Measurements from ENCODE around the gene PARD3B. TPM values are rescaled to one million over a fixed set of nuclear protein-coding genes. Genes with fewer than 3 reads are reported as not detected.
A peak's percentile ranks its signal among the peaks of the same experiment; 100 is the strongest.
"Not testable (repeated sequence)": the region's sequence is repeated elsewhere in the genome, so short reads cannot be mapped to it uniquely, and the experiment has no call there.

PARD3B gene
- total and polyA plus RNA-seq, 5 donors: 3.0 to 18.6 (median 15.6) TPM

DNA sequence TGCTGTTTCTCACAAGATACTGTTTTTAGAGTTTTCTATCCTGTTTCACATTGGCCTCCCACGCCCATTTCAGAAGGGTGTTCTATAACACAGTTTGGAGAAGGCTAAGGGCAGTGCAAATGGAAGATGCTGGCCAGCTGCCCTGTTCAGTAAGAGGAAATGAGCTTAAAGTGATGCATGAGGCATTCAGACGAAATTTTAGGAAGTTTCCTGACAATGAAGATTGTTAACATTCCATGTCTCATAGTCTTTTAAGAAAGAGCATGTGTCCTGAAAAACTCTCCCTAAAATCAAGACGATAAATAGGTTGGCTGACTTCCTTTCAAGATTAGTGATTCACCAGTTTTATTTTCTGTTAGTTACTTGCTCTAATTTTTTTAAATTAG, 652.9 kb downstream of the PARD3B start:
- no peak overlapping the region for H3K4me3 ChIP-seq (ENCODE audit: low read length)
- no peak overlapping the region for H3K27ac ChIP-seq (ENCODE audit: low read length)
- intact Hi-C loops (cut with DNase I): no loop called here
- ATAC-seq (peak; percentile 77 to 89), DNase-seq (peak; percentile 61 to 80 (median 61))
- H3K27me3 ChIP-seq (ENCODE audit: control insufficient read depth, insufficient read depth): no peaks in the 10 kb centered on the region
- H3K9me3 ChIP-seq (ENCODE audit: control insufficient read depth, low read length): no peaks in the 10 kb centered on the region
- peaks cover 1% of the 10 kb centered on the region for H3K4me1 ChIP-seq (ENCODE audit: control insufficient read depth, insufficient read depth, low read length)
- WGBS: 32% methylated on average over 3 of the region's 3 CpGs

DNA sequence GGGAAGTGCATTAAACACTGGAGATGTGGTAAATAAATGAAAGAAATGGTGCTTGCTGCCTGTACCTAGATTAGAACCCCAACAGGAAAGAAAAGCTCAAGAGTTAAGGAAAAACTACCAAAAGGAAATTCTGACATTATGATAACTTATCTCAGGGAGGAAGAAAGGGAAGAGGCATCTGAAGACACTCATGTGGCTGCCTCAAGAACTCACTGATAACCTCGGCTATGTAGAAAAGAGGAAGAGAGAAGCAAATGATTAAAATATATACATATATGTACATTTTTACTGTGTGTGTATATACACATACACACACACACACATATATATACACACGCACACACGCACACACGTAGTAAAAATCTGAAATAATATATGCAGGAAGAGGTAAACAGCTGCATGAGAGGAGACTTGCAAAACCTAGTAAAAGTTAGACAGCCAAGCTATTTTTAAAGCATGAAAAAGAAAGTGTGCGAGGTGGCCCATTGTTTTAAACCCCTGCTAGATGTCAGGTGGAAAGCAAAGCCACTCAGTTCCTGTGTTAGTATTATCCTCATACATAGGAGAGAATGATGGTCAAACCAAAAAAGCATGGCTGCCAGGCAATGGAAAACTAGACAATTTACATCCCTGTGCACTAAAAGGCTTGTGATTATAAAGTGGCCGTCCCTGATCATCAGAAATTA, 654.0 kb downstream of the PARD3B start:
- no peak overlapping the region for H3K27ac ChIP-seq (ENCODE audit: low read length)
- ATAC-seq (no peak), DNase-seq (no peak)
- WGBS: 80% methylated on average over 6 of the region's 6 CpGs
- no peaks in the 10 kb centered on the region for H3K9me3 ChIP-seq (ENCODE audit: control insufficient read depth, low read length)
- intact Hi-C loops (cut with DNase I): no loop called here
- no peak overlapping the region for H3K4me3 ChIP-seq (ENCODE audit: low read length)
- peaks cover 1% of the 10 kb centered on the region for H3K4me1 ChIP-seq (ENCODE audit: control insufficient read depth, insufficient read depth, low read length)
- no peaks in the 10 kb centered on the region for H3K27me3 ChIP-seq (ENCODE audit: control insufficient read depth, insufficient read depth)

DNA sequence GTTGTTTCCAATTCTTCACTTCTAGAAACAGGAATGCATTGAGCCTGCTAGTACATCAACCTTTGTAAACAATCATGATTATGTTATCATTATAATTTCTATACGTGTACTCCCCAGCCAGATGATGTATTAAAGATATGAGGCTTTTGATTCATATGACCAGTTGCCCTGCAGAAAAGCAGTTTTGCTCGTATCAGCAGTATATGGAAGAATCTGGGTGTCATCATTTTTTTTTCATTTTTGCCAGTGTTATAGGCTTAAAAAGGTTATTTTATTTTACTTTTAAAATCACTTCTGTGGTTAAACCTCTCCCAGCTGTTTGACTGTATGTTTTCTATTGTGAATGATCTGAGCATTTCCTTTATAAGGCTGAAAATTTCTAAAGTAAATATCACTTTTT, 665.2 kb downstream of the PARD3B start:
- WGBS: 81% methylated on average over 2 of the region's 2 CpGs
- no peak for ATAC-seq
- no peak overlapping the region for H3K27ac ChIP-seq (ENCODE audit: low read length)
- DNase-seq: no peak
- no peaks in the 10 kb centered on the region for H3K27me3 ChIP-seq (ENCODE audit: control insufficient read depth, insufficient read depth)
- no peak overlapping the region for H3K4me3 ChIP-seq (ENCODE audit: low read length)
- intact Hi-C loops (cut with DNase I): no loop called here
- H3K4me1 ChIP-seq (ENCODE audit: control insufficient read depth, insufficient read depth, low read length): no peaks in the 10 kb centered on the region
- no peaks in the 10 kb centered on the region for H3K9me3 ChIP-seq (ENCODE audit: control insufficient read depth, low read length)

GRCh38 chr2:205212357-205212756, 667.1 kb downstream of the PARD3B start:
- no peaks in the 10 kb centered on the region for H3K27me3 ChIP-seq (ENCODE audit: control insufficient read depth, insufficient read depth)
- no peak overlapping the region for H3K27ac ChIP-seq (ENCODE audit: low read length)
- no peak overlapping the region for H3K4me3 ChIP-seq (ENCODE audit: low read length)
- intact Hi-C loops (cut with DNase I): no loop called here
- DNase-seq: no peak
- H3K4me1 ChIP-seq (ENCODE audit: control insufficient read depth, insufficient read depth, low read length): no peaks in the 10 kb centered on the region
- ATAC-seq: no peak
- 62% methylated on average over 2 of the region's 2 CpGs for WGBS
- H3K9me3 ChIP-seq (ENCODE audit: control insufficient read depth, low read length): no peaks in the 10 kb centered on the region

DNA sequence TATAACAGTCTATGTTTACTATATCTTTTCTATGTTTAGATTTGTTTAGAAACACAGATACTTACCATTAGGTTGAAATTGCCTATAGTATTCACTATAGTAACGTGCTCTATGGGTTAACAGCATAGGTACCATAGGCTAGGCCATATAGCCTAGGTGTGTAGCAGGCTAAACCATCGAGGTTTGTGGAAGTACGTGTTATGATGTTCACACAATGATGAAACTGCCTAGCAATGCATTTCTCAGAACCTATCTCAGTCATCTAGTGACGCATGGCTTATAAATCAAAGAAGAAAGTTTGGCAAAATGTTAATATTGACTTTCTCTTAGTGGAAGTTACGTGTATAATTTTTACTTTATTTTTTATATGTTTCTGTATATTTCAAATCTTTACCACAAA, 670.8 kb downstream of the PARD3B start:
- no peak overlapping the region for H3K4me3 ChIP-seq (ENCODE audit: low read length)
- 84% methylated on average over 5 of the region's 5 CpGs for WGBS
- no peaks in the 10 kb centered on the region for H3K4me1 ChIP-seq (ENCODE audit: control insufficient read depth, insufficient read depth, low read length)
- no peaks in the 10 kb centered on the region for H3K27me3 ChIP-seq (ENCODE audit: control insufficient read depth, insufficient read depth)
- H3K9me3 ChIP-seq (ENCODE audit: control insufficient read depth, low read length): no peaks in the 10 kb centered on the region
- H3K27ac ChIP-seq (ENCODE audit: low read length): no peak overlapping the region
- intact Hi-C loops (cut with DNase I): no loop called here
- ATAC-seq: no peak
- DNase-seq: no peak

- no peak overlapping the region for H3K27ac ChIP-seq (ENCODE audit: low read length)
- WGBS: 60% methylated on average over 5 of the region's 5 CpGs
- DNase-seq (no peak), ATAC-seq (peak; percentile 26 to 77)
- H3K9me3 ChIP-seq (ENCODE audit: control insufficient read depth, low read length): no peaks in the 10 kb centered on the region
- intact Hi-C loops (cut with DNase I): no loop called here
- no peak overlapping the region for H3K4me3 ChIP-seq (ENCODE audit: low read length)
- no peaks in the 10 kb centered on the region for H3K4me1 ChIP-seq (ENCODE audit: control insufficient read depth, insufficient read depth, low read length)
- H3K27me3 ChIP-seq (ENCODE audit: control insufficient read depth, insufficient read depth): no peaks in the 10 kb centered on the region
Observed at GRCh38 chr2:205216580-205216979, 671.3 kb downstream of the PARD3B start.

DNA sequence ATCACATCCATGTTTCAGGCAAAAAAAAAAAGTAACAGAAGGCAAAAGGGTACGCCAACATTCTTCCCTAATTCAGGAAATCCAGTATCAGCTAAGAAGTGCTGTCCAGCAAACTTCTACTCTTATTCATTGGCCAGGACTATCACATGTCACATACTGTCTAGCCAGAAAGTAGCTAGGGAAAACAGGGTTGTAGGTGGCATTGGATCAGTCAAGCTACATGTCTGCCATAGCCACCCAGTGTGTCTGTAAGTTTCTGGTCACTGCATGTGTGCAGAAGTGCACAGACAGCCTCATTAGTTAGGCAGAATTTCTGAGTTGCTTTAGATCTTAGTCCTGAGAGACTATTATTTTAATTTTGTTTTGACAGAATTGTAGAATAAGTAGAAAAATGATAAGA, 671.7 kb downstream of the PARD3B start:
- DNase-seq (no peak), ATAC-seq (peak in 1 of 2 donors; percentile 74)
- H3K4me3 ChIP-seq (ENCODE audit: low read length): no peak overlapping the region
- H3K4me1 ChIP-seq (ENCODE audit: control insufficient read depth, insufficient read depth, low read length): no peaks in the 10 kb centered on the region
- H3K9me3 ChIP-seq (ENCODE audit: control insufficient read depth, low read length): no peaks in the 10 kb centered on the region
- no peak overlapping the region for H3K27ac ChIP-seq (ENCODE audit: low read length)
- 73% methylated on average over 1 of the region's 1 CpG for WGBS
- intact Hi-C loops (cut with DNase I): no loop called here
- no peaks in the 10 kb centered on the region for H3K27me3 ChIP-seq (ENCODE audit: control insufficient read depth, insufficient read depth)

DNA sequence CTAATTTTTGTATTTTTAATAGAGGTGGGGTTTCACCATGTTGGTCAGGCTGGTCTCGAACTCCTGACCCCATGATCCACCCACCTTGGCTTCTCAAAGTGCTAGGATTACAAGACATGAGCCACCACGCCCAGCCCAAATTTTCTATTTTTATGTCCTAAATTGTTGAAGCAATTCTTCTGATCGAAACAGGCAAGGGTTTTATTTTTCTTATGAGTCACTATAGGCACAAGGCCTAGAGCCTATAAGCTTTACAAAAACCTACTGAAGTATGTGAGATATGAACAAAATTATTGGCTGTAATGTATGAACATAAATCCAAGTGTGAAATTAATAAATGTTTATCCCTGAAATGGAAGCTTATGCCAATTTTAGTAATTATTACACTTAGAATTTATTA, 672.8 kb downstream of the PARD3B start:
- ATAC-seq: no peak
- Histone ChIP-seq H3K4me3 (ENCODE audit: low read length) (no peak overlapping the region), H3K27me3 (ENCODE audit: control insufficient read depth, insufficient read depth) (no peaks in the 10 kb centered on the region), H3K9me3 (ENCODE audit: control insufficient read depth, low read length) (no peaks in the 10 kb centered on the region), H3K4me1 (ENCODE audit: control insufficient read depth, insufficient read depth, low read length) (no peaks in the 10 kb centered on the region), H3K27ac (ENCODE audit: low read length) (no peak overlapping the region)
- intact Hi-C loops (cut with DNase I): no loop called here
- no peak for DNase-seq
- WGBS: 78% methylated on average over 3 of the region's 3 CpGs

DNA sequence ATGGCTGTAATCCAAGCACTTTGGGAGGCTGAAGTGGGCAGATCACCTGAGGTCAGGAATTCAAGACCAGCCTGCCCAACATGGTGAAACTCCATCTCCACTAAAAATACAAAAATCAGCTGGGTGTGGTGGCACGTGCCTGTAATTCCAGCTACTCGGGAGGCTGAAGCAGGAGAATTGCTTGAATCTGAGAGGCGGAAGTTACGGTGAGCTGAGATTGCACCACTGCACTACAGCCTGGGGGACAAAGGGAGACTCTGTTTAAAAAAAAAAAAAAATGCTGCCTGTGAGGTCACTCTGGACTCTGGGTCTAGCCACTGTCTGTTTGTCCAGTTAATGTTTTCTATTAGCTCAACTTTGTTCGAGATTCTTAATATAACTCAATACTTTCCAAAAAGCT, 673.5 kb downstream of the PARD3B start:
- H3K4me1 ChIP-seq (ENCODE audit: control insufficient read depth, insufficient read depth, low read length); H3K4me3 ChIP-seq (ENCODE audit: low read length); ATAC-seq; H3K27ac ChIP-seq (ENCODE audit: low read length); DNase-seq; H3K9me3 ChIP-seq (ENCODE audit: control insufficient read depth, low read length); intact Hi-C loops (cut with DNase I); H3K27me3 ChIP-seq (ENCODE audit: control insufficient read depth, insufficient read depth): not testable (repeated sequence)
- 85% methylated on average over 5 of the region's 5 CpGs for WGBS

GRCh38 chr2:205220559-205220958, 675.3 kb downstream of the PARD3B start:
- intact Hi-C loops (cut with DNase I): no loop called here
- no peak for ATAC-seq

DNA sequence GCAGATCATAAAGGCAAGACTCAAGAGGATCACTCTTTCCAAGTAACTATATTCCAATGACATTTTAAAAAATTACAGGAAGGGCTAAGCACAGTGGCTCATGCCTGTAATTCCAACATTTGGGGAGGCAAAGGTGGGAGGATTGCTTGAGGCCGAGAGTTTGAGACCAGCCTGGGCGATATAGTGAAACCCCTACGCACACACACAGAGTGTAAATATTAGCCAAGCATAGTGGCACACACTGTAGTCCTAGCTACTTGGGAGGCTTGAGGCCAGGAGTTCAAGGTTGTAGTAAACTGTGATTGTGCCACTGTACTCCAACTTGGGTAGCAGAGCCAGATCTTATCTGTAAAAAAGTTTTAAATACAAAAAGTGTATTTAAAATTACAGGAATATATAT, 686.8 kb downstream of the PARD3B start:
- intact Hi-C loops (cut with DNase I): no loop called here
- Histone ChIP-seq H3K9me3 (ENCODE audit: control insufficient read depth, low read length) (no peaks in the 10 kb centered on the region), H3K4me1 (ENCODE audit: control insufficient read depth, insufficient read depth, low read length) (no peaks in the 10 kb centered on the region), H3K27ac (ENCODE audit: low read length) (no peak overlapping the region), H3K27me3 (ENCODE audit: control insufficient read depth, insufficient read depth) (no peaks in the 10 kb centered on the region), H3K4me3 (ENCODE audit: low read length) (no peak overlapping the region)
- DNase-seq (no peak), ATAC-seq (no peak)
- over 99% methylated on average over 3 of the region's 3 CpGs for WGBS

More at GRCh38 chr2:205220559-205220958, 675.3 kb downstream of the PARD3B start:
- H3K27me3 ChIP-seq (ENCODE audit: control insufficient read depth, insufficient read depth): no peaks in the 10 kb centered on the region
- WGBS: 56% methylated on average over 3 of the region's 3 CpGs
- no peaks in the 10 kb centered on the region for H3K9me3 ChIP-seq (ENCODE audit: control insufficient read depth, low read length)
- no peak for DNase-seq
- no peak overlapping the region for H3K4me3 ChIP-seq (ENCODE audit: low read length)
- no peak overlapping the region for H3K27ac ChIP-seq (ENCODE audit: low read length)
- H3K4me1 ChIP-seq (ENCODE audit: control insufficient read depth, insufficient read depth, low read length): no peaks in the 10 kb centered on the region

DNA sequence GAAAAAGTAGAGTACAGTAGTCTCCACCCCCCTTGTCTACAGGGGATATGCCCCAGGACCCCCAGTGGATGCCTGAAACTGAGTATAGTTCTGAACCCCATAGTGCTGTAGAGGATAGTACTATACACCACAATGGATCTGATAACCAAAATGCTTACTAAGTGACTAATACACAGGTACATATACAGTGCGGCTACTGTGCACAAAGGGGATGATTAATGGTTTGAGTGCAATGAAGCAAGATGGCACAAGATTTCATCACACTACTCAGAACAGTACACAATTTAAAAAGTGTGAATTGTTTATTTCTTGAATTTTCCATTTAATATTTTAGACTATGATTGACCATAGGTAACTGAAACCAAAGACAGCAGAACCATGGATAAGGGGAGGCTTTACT, 690.2 kb downstream of the PARD3B start:
- 96% methylated on average over 1 of the region's 1 CpG for WGBS

More for the DNA sequence above, 690.2 kb downstream of the PARD3B start:
- H3K4me3 ChIP-seq (ENCODE audit: low read length): no peak overlapping the region
- ATAC-seq (no peak), DNase-seq (no peak)
- H3K4me1 ChIP-seq (ENCODE audit: control insufficient read depth, insufficient read depth, low read length): no peaks in the 10 kb centered on the region
- H3K27me3 ChIP-seq (ENCODE audit: control insufficient read depth, insufficient read depth): no peaks in the 10 kb centered on the region
- no peak overlapping the region for H3K27ac ChIP-seq (ENCODE audit: low read length)
- intact Hi-C loops (cut with DNase I): no loop called here
- no peaks in the 10 kb centered on the region for H3K9me3 ChIP-seq (ENCODE audit: control insufficient read depth, low read length)

All from right cardiac atrium (tissue), 5 donors.